ES-I3 (cell line): ENCODE measurements around the gene ORM1.

Experiments used
- H3K36me3 ChIP-seq: 2 replicates; pipeline ENCODE4 v1.6.1; 2013; ENCODE audit warnings: mild to moderate bottlenecking, low read length, control low read depth, moderate library complexity; ENCODE audit not compliant: insufficient read depth
- H3K4me1 ChIP-seq: 2 replicates; pipeline ENCODE4 v1.6.1; 2013; ENCODE audit warnings: mild to moderate bottlenecking, control low read depth, low read length; ENCODE audit not compliant: insufficient read depth
- H3K9ac ChIP-seq: 2 replicates; pipeline ENCODE4 v1.6.1; 2013; ENCODE audit warnings: low read depth, mild to moderate bottlenecking, low read length, moderate library complexity
- H3K9me3 ChIP-seq: 2 replicates; pipeline ENCODE4 v1.6.1; 2013; ENCODE audit warnings: mild to moderate bottlenecking, low read length, moderate library complexity; ENCODE audit not compliant: control insufficient read depth, insufficient read depth

The ORM1 gene

GRCh38 chr9:114294664-114295063, 28.2 kb upstream of the ORM1 start:
- Histone ChIP-seq H3K9me3 (no peaks in the 10 kb centered on the region; the same call in 1 of the 2 replicates), H3K4me1 (no peaks in the 10 kb centered on the region), H3K9ac (no peak overlapping the region), H3K36me3 (peaks cover 2% of the 10 kb centered on the region; the same call in 1 of the 2 replicates)

GRCh38 chr9:114296338-114296737, 26.6 kb upstream of the ORM1 start:
- no peak overlapping the region for H3K9ac ChIP-seq
- H3K9me3 ChIP-seq, result no peaks in the 10 kb centered on the region; the same call in 1 of the 2 replicates
- peaks cover 2% of the 10 kb centered on the region; the same call in 1 of the 2 replicates for H3K36me3 ChIP-seq
- no peaks in the 10 kb centered on the region for H3K4me1 ChIP-seq

- no peaks in the 10 kb centered on the region; the same call in 1 of the 2 replicates for H3K36me3 ChIP-seq
- H3K9me3 ChIP-seq, result no peaks in the 10 kb centered on the region; the same call in 1 of the 2 replicates
- no peak overlapping the region for H3K9ac ChIP-seq
- no peaks in the 10 kb centered on the region for H3K4me1 ChIP-seq
These were observed 23.4 kb upstream of the ORM1 start for GRCh38 chr9:114299286-114300152.

GRCh38 chr9:114300153-114300845, 22.6 kb upstream of the ORM1 start:
- Histone ChIP-seq H3K36me3 (no peaks in the 10 kb centered on the region; the same call in 1 of the 2 replicates), H3K4me1 (no peaks in the 10 kb centered on the region), H3K9me3 (no peaks in the 10 kb centered on the region; the same call in 1 of the 2 replicates), H3K9ac (no peak overlapping the region)

GRCh38 chr9:114300846-114301797, 21.8 kb upstream of the ORM1 start:
- H3K9me3 ChIP-seq, result no peaks in the 10 kb centered on the region
- no peaks in the 10 kb centered on the region; the same call in 1 of the 2 replicates for H3K36me3 ChIP-seq
- no peaks in the 10 kb centered on the region for H3K4me1 ChIP-seq

GRCh38 chr9:114301798-114302565, 20.9 kb upstream of the ORM1 start:
- Histone ChIP-seq H3K36me3 (no peaks in the 10 kb centered on the region; the same call in 1 of the 2 replicates), H3K4me1 (no peaks in the 10 kb centered on the region), H3K9me3 (no peaks in the 10 kb centered on the region), H3K9ac (no peak overlapping the region)

More at GRCh38 chr9:114300846-114301797, 21.8 kb upstream of the ORM1 start:
- H3K9ac ChIP-seq, result no peak overlapping the region

DNA sequence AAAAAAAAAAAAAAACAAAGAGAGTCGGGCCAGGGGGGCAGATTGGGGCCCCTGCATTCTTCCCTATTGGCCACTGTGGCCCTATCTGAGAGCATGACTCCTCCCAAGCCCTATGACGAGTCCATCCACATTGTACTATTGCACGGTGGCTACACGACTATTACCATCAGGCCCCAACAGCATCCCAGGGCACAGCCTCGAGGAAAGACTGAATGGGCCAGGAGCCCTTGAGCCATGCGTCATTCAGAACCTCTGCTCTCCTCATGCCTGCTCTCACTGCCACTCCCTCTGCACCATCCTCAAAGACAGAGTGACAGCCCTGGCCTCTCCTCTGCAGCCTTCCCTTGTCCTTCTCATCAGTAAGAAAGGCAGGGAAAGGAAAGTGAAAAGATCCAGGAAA, 20.2 kb upstream of the ORM1 start:
- no peaks in the 10 kb centered on the region for H3K4me1 ChIP-seq
- no peaks in the 10 kb centered on the region; the same call in 1 of the 2 replicates for H3K36me3 ChIP-seq
- no peaks in the 10 kb centered on the region for H3K9me3 ChIP-seq
- no peak overlapping the region for H3K9ac ChIP-seq

DNA sequence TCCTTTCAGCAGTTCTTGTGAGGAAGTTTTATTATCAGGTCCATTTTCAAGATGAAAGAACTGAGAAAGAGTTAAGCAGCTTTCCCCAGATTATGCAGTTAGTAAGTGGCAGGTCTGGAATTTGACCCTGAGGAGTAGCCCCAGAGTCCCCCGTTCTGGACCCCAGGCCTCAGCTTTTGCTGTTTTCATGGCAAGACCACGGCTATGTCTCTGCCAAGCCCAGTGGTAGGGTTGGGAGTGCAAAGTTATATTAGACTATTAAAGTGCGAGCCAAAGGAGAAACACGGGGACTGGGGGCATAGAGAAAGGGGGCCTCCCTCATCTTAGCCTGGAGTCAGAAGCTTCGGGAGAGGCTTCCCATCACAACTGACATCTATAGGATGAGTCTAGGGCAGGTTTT, 19.3 kb upstream of the ORM1 start:
- Histone ChIP-seq H3K4me1 (no peaks in the 10 kb centered on the region), H3K9ac (no peak overlapping the region), H3K9me3 (no peaks in the 10 kb centered on the region), H3K36me3 (no peaks in the 10 kb centered on the region; the same call in 1 of the 2 replicates)

GRCh38 chr9:114303977-114304376, 18.9 kb upstream of the ORM1 start:
- no peaks in the 10 kb centered on the region; the same call in 1 of the 2 replicates for H3K36me3 ChIP-seq
- no peaks in the 10 kb centered on the region for H3K4me1 ChIP-seq
- no peak overlapping the region for H3K9ac ChIP-seq
- no peaks in the 10 kb centered on the region for H3K9me3 ChIP-seq

DNA sequence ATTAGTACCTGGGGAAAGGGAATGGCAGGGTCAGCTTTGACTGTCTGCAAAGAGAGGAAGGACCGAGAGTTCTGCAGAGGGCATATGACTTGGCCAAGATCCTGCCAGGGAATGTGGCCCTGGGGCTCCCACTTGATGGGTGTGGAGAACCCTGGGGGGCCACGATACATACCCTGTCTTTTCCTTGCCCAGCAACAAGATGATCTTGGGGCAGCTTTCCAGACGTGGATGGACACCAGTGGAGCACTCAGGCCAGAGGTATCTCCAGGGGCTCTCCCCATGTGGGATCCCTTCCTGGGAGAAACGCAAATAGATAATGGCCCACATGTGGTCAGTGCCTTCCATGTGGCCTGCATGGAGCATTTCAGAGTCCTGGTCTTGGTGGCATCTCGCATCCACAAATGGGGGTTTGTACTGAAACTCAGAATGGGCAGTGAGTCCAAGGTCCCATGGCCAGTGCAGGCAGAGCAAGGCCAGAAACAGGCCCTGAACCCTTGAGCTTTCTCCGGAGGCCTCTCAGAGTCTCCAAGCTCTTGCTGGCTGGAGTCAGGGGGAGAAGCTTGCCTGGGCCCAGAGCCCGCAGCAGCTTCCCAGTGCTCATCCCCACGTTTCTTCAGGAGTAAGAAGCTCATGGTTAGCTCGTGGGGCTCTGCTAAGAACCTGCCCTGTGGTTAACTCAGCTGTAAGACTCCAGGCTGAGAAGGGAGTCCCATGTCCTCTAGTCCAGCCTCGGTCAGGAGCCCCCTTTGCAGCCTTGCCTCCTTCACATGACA, 18.3 kb upstream of the ORM1 start:
- no peaks in the 10 kb centered on the region; the same call in 1 of the 2 replicates for H3K36me3 ChIP-seq
- no peaks in the 10 kb centered on the region for H3K9me3 ChIP-seq
- no peak overlapping the region for H3K9ac ChIP-seq
- H3K4me1 ChIP-seq, result no peaks in the 10 kb centered on the region

DNA sequence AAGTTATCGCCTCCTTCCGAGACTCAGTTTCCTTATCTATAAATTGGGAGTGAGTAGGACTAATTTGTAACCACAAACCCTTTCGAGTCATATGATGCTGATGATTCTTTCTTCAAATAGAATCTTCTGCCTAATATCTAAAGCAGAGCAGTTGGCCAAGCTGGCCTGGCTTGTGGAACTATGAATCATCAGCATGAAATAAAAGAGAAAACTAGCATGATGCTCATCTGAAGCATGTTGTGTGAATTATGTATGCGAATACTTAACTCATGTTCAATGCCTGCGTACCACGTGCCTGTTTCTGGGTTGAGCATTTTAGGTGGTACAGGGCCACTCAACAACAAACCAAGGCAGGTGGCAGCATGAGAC, 15.0 kb upstream of the ORM1 start:
- Histone ChIP-seq H3K9me3 (no peaks in the 10 kb centered on the region), H3K36me3 (no peaks in the 10 kb centered on the region), H3K4me1 (no peaks in the 10 kb centered on the region), H3K9ac (no peak overlapping the region)

DNA sequence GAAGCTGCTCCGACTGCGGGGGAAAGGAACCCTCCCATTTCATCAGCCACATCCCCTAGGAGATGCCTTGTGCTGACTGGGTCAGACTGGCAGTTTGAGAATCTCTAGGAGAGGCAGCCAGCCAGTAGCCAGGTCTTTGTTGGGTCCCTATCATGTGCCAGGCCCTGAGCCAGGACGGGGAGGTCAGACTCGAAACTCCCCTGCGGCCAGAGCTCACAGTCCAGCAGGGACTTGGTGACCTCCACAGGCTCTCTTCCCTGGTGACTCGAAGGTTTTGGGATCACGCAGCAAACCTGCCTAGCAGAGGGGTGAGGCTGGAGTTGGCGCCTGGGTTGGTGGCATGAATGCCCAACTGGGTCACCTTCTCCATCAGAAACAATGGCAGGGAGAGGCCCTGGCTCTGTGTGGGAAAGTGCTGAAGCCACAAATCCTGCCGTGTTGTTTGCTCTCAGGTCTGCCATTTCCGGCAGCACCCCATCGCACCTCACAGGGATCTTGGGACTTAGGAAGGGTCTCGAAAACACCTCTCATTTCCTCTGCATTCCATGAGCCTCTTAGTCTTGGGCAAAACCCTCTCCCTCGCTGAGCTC, 14.4 kb upstream of the ORM1 start:
- Histone ChIP-seq H3K9ac (no peak overlapping the region), H3K4me1 (no peaks in the 10 kb centered on the region), H3K36me3 (no peaks in the 10 kb centered on the region), H3K9me3 (no peaks in the 10 kb centered on the region)
